Mucosa of stomach (tissue), 1 donor: ENCODE measurements around the gene ELF3.
"Not testable (repeated sequence)": the region's sequence is repeated elsewhere in the genome, so short reads cannot be mapped to it uniquely, and the experiment has no call there.

ENCODE experiments used
- H3K27me3 ChIP-seq: one replicate; pipeline ENCODE4 v1.7.0; 2013; ENCODE audit warnings: mild to moderate bottlenecking, low read length; ENCODE audit not compliant: control insufficient read depth, insufficient read depth
- H3K36me3 ChIP-seq: one replicate; pipeline ENCODE4 v1.7.0; 2013; ENCODE audit warnings: low read length; ENCODE audit not compliant: control insufficient read depth, insufficient read depth
- H3K4me1 ChIP-seq: one replicate; pipeline ENCODE4 v1.7.0; 2013; ENCODE audit warnings: mild to moderate bottlenecking, low read length; ENCODE audit not compliant: control insufficient read depth, insufficient read depth
- H3K4me3 ChIP-seq: one replicate; pipeline ENCODE4 v1.7.0; 2013; ENCODE audit warnings: low read length
- H3K9ac ChIP-seq: one replicate; pipeline ENCODE4 v1.7.0; 2013; ENCODE audit warnings: mild to moderate bottlenecking, low read length, moderate library complexity
- H3K9me3 ChIP-seq: one replicate; pipeline ENCODE4 v1.7.0; 2013; ENCODE audit warnings: mild to moderate bottlenecking, low read length, moderate library complexity; ENCODE audit not compliant: control insufficient read depth
- donor health status: Pancreatic carcinoma.

ELF3 gene

GRCh38 chr1:202063093-202063492, 52.7 kb downstream of the ELF3 start:
- no peaks in the 10 kb centered on the region for H3K9me3 ChIP-seq
- H3K4me3 ChIP-seq: no peak overlapping the region
- no peaks in the 10 kb centered on the region for H3K27me3 ChIP-seq
- H3K4me1 ChIP-seq: peaks cover 15% of the 10 kb centered on the region
- no peaks in the 10 kb centered on the region for H3K36me3 ChIP-seq
- H3K9ac ChIP-seq: no peak overlapping the region

- not testable (repeated sequence) for H3K36me3 ChIP-seq, H3K9ac ChIP-seq, H3K4me1 ChIP-seq, H3K27me3 ChIP-seq, H3K9me3 ChIP-seq, H3K4me3 ChIP-seq
Observed at GRCh38 chr1:202064889-202065312, 54.5 kb downstream of the ELF3 start.
